OCI-LY1 (cell line): ENCODE results near the gene BOK.
A peak's percentile ranks its signal among the peaks of the same experiment; 100 is the strongest.

Source experiments
- H2AFZ ChIP-seq: fragments of 200-600 bp; sonication (generic), shearing (Covaris generic); 2 replicates; pipeline ENCODE4 v1.6.0; 2014; ENCODE audit warnings: antibody characterized with exemption, mild to moderate bottlenecking, low read length
- H3F3A ChIP-seq: fragments of 200-600 bp; sonication (generic), shearing (Covaris generic); 2 replicates; pipeline ENCODE4 v1.6.0; 2014; ENCODE audit warnings: mild to moderate bottlenecking, antibody characterized with exemption, low read length, moderate library complexity; ENCODE audit not compliant: insufficient read depth
- H3K27ac ChIP-seq: fragments of 200-600 bp; sonication (generic); 2 replicates; pipeline ENCODE4 v1.5.1; 2014; ENCODE audit warnings: low read length, mixed run types, mild to moderate bottlenecking, low read depth; ENCODE audit not compliant: poor library complexity, severe bottlenecking
- H3K27me3 ChIP-seq: fragments of 200-600 bp; sonication (generic); 2 replicates; pipeline ENCODE4 v1.6.0; 2014; ENCODE audit warnings: antibody characterized with exemption, mild to moderate bottlenecking, low read length, moderate library complexity; ENCODE audit not compliant: insufficient read depth
- H3K36me3 ChIP-seq: fragments of 200-600 bp; sonication (generic); 2 replicates; pipeline ENCODE4 v1.6.1; 2014; ENCODE audit warnings: mild to moderate bottlenecking, antibody characterized with exemption, low read length, moderate library complexity, mixed read lengths; ENCODE audit not compliant: insufficient read depth
- H3K4me1 ChIP-seq: fragments of 200-600 bp; sonication (generic); 2 replicates; pipeline ENCODE4 v1.5.1; 2014; ENCODE audit warnings: mild to moderate bottlenecking, low read length, moderate library complexity; ENCODE audit not compliant: insufficient read depth, severe bottlenecking
- H3K4me2 ChIP-seq: fragments of 200-600 bp; sonication (generic), shearing (Covaris generic); 2 replicates; pipeline ENCODE4 v1.6.1; 2014; ENCODE audit warnings: low read length
- H3K4me3 ChIP-seq: fragments of 200-600 bp; sonication (generic); 2 replicates; pipeline ENCODE4 v1.5.1; 2014; ENCODE audit warnings: low read length, low read depth, mild to moderate bottlenecking, mixed read lengths; ENCODE audit not compliant: poor library complexity, severe bottlenecking
- H3K79me2 ChIP-seq: fragments of 200-600 bp; shearing (Covaris generic); 2 replicates; pipeline ENCODE4 v1.6.1; 2016; ENCODE audit warnings: mixed run types, low read length, mixed read lengths; ENCODE audit not compliant: insufficient read depth
- H3K9ac ChIP-seq: fragments of 200-600 bp; sonication (generic), shearing (Covaris generic); 2 replicates; pipeline ENCODE4 v1.6.1; 2014; ENCODE audit warnings: mild to moderate bottlenecking, low read length, mixed read lengths
- H3K9me2 ChIP-seq: fragments of 200-600 bp; sonication (generic), shearing (Covaris generic); 2 replicates; pipeline ENCODE4 v1.6.1; 2014; ENCODE audit warnings: low read depth, mild to moderate bottlenecking, low read length, mixed read lengths
- H3K9me3 ChIP-seq: fragments of 200-600 bp; shearing (Covaris generic); 2 replicates; pipeline ENCODE4 v1.6.1; 2014; ENCODE audit warnings: low read length, mixed read lengths
- H4K20me1 ChIP-seq: fragments of 200-600 bp; sonication (generic), shearing (Covaris generic); 2 replicates; pipeline ENCODE4 v1.6.0; 2016; ENCODE audit warnings: mild to moderate bottlenecking, low read length; ENCODE audit not compliant: insufficient read depth
- CTCF ChIP-seq: fragments of 200-600 bp; sonication (generic), shearing (Covaris generic); IDR thresholded peaks from 2 replicates; pipeline ENCODE4 v1.5.1; 2017; ENCODE audit warnings: mild to moderate bottlenecking, antibody characterized with exemption, low read length, moderate library complexity, mixed read lengths
- EZH2 ChIP-seq: fragments of 200-600 bp; sonication (generic), shearing (Covaris generic); IDR thresholded peaks from 2 replicates; pipeline ENCODE4 v1.8.0; 2017; ENCODE audit warnings: borderline replicate concordance, mixed run types, mild to moderate bottlenecking, antibody characterized with exemption, low read length, moderate library complexity, mixed read lengths

Gene BOK

DNA sequence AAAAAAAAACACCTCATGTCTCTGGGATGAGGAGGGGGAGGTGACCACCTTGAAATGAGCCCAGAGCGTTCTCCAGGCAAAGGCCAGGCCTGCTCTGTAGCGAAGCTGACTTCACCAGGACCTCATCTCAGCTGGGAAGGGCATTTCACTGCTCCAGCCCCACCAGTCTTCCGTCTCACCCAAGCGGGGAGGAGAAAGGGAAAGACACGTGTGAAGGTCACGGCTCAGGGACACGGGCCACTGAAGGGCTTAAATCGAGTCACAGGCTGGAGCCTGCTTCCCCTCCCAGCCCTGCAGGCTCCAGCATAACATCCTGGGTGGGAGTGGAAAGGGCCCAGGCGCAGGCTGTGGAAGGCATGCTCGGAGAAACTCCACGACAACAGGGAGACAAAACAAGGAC lies 60.3 kb downstream of the BOK start:
- H3K27ac ChIP-seq = peak overlapping the region; percentile 66
- no peaks in the 10 kb centered on the region for H4K20me1 ChIP-seq
- no peaks in the 10 kb centered on the region for H3K27me3 ChIP-seq
- H3K9me3 ChIP-seq = no peaks in the 10 kb centered on the region
- H3K36me3 ChIP-seq = peaks cover 26% of the 10 kb centered on the region
- H3K4me3 ChIP-seq = no peak overlapping the region
- H3K4me1 ChIP-seq = peaks cover 26% of the 10 kb centered on the region
- TF ChIP-seq CTCF (no peak), EZH2 (no peak)
- H3K9ac ChIP-seq = peak overlapping the region; percentile 44; the same call in 1 of the 2 replicates
- no peaks in the 10 kb centered on the region; the same call in 1 of the 2 replicates for H3F3A ChIP-seq
- H3K79me2 ChIP-seq = no peaks in the 10 kb centered on the region
- peak overlapping the region; percentile 74; the same call in 1 of the 2 replicates for H3K4me2 ChIP-seq
- no peak overlapping the region for H2AFZ ChIP-seq
- H3K9me2 ChIP-seq = no peaks in the 10 kb centered on the region

GRCh38 chr2:241619597-241620418 lies 61.3 kb downstream of the BOK start:
- Histone ChIP-seq H3K9ac (no peak overlapping the region), H3K36me3 (peaks cover 26% of the 10 kb centered on the region), H3K4me1 (peaks cover 26% of the 10 kb centered on the region), H3F3A (no peaks in the 10 kb centered on the region; the same call in 1 of the 2 replicates), H3K4me2 (no peak overlapping the region), H3K27ac (no peak overlapping the region), H3K79me2 (no peaks in the 10 kb centered on the region), H3K9me2 (no peaks in the 10 kb centered on the region), H3K27me3 (no peaks in the 10 kb centered on the region), H3K4me3 (no peak overlapping the region), H4K20me1 (no peaks in the 10 kb centered on the region), H3K9me3 (no peaks in the 10 kb centered on the region), H2AFZ (no peak overlapping the region)
- TF ChIP-seq CTCF (no peak), EZH2 (no peak)

DNA sequence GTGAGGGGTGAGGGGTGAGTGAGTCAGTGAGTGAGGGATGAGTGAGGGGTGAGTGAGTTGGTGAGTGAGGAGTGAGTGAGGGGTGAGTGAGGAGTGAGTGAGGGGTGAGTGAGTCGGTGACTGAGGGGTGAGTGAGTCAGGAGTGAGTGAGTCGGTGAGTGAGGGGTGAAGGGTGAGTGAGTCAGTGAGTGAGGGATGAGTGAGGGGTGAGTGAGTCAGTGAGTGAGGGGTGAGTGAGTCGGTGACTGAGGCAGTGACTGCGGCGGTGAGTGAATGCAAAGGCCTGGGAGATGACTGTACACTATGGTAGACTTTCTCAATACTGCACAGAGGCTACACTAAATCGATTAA lies 61.8 kb downstream of the BOK start:
- Histone ChIP-seq H2AFZ (no peak overlapping the region), H3K4me3 (no peak overlapping the region), H3K4me1 (peaks cover 26% of the 10 kb centered on the region), H3K27ac (no peak overlapping the region), H3K27me3 (no peaks in the 10 kb centered on the region), H3K9me3 (no peaks in the 10 kb centered on the region), H4K20me1 (no peaks in the 10 kb centered on the region), H3K4me2 (no peak overlapping the region), H3K9ac (no peak overlapping the region), H3K36me3 (peaks cover 26% of the 10 kb centered on the region), H3F3A (no peaks in the 10 kb centered on the region; the same call in 1 of the 2 replicates), H3K79me2 (no peaks in the 10 kb centered on the region), H3K9me2 (no peaks in the 10 kb centered on the region)
- no peak for TF ChIP-seq EZH2
- TF ChIP-seq CTCF = no peak
